ENCODE data around the gene CHD9. TPM values are rescaled to one million over a fixed set of nuclear protein-coding genes. Genes with fewer than 3 reads are reported as not detected.

CHD9 gene
- total RNA-seq, 3 donors from 2014 or later: 65.4 to 95.9 (median 86.6) TPM

- ATAC-seq (no peak), DNase-seq (no peak)
- Histone ChIP-seq H3K4me1 (ENCODE audit: low read depth) (no peaks in the 10 kb centered on the region), H3K9me3 (no peaks in the 10 kb centered on the region), H3K36me3 (ENCODE audit: low read depth) (no peaks in the 10 kb centered on the region), H3K4me3 (no peak overlapping the region)
- intact Hi-C loops (cut with DNase I, micrococcal nuclease): no loop called here
- TF ChIP-seq, protein P1, sequence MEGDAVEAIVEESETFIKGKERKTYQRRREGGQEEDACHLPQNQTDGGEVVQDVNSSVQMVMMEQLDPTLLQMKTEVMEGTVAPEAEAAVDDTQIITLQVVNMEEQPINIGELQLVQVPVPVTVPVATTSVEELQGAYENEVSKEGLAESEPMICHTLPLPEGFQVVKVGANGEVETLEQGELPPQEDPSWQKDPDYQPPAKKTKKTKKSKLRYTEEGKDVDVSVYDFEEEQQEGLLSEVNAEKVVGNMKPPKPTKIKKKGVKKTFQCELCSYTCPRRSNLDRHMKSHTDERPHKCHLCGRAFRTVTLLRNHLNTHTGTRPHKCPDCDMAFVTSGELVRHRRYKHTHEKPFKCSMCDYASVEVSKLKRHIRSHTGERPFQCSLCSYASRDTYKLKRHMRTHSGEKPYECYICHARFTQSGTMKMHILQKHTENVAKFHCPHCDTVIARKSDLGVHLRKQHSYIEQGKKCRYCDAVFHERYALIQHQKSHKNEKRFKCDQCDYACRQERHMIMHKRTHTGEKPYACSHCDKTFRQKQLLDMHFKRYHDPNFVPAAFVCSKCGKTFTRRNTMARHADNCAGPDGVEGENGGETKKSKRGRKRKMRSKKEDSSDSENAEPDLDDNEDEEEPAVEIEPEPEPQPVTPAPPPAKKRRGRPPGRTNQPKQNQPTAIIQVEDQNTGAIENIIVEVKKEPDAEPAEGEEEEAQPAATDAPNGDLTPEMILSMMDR (IDR thresholded peaks at IDR 0.05): no peak
Measured at GRCh38 chr16:53355064-53355463, 300.3 kb downstream of the CHD9 start.

- no peak for ATAC-seq
- no peaks in the 10 kb centered on the region for H3K4me1 ChIP-seq (ENCODE audit: low read depth)
- TF ChIP-seq, protein P1 (IDR thresholded peaks at IDR 0.05): no peak
- H3K9me3 ChIP-seq: no peaks in the 10 kb centered on the region
- H3K36me3 ChIP-seq (ENCODE audit: low read depth): no peaks in the 10 kb centered on the region
- H3K4me3 ChIP-seq: no peak overlapping the region
- DNase-seq: no peak
- intact Hi-C loops (cut with DNase I, micrococcal nuclease): no loop called here
Measured at GRCh38 chr16:53356478-53357207, 301.9 kb downstream of the CHD9 start.

GRCh38 chr16:53357208-53357586 lies 302.4 kb downstream of the CHD9 start:
- ATAC-seq: no peak
- H3K9me3 ChIP-seq: no peaks in the 10 kb centered on the region
- intact Hi-C loops (cut with DNase I, micrococcal nuclease): no loop called here
- no peaks in the 10 kb centered on the region for H3K36me3 ChIP-seq (ENCODE audit: low read depth)
- no peak for DNase-seq
- H3K4me3 ChIP-seq: no peak overlapping the region
- no peaks in the 10 kb centered on the region for H3K4me1 ChIP-seq (ENCODE audit: low read depth)
- TF ChIP-seq, protein P1 (IDR thresholded peaks at IDR 0.05): no peak

DNA sequence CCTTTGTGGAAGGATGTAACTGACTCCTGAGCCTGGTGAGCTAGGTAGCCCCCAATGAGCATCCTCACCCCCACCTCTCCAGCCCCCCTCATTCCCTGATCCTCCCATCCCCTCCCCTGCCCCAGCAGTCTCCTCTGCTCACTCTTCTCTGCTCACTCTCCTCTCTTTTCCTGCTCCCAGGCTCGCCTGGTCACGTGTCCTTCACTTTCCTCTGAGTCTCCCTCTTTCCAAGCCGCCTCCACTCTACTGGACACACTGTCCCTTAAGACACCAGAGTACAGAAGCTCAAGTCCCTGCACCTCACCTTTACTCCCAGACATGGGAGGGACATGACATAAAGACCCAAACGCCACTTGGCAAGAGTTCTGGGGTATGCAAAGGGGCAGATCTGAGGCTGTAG lies 303.2 kb downstream of the CHD9 start:
- H3K36me3 ChIP-seq (ENCODE audit: low read depth): no peaks in the 10 kb centered on the region
- TF ChIP-seq, protein P1 (IDR thresholded peaks at IDR 0.05): no peak
- H3K4me1 ChIP-seq (ENCODE audit: low read depth): no peaks in the 10 kb centered on the region
- H3K9me3 ChIP-seq: no peaks in the 10 kb centered on the region
- ATAC-seq (no peak), DNase-seq (no peak)
- intact Hi-C loops (cut with DNase I, micrococcal nuclease): no loop called here
- H3K4me3 ChIP-seq: no peak overlapping the region

DNA sequence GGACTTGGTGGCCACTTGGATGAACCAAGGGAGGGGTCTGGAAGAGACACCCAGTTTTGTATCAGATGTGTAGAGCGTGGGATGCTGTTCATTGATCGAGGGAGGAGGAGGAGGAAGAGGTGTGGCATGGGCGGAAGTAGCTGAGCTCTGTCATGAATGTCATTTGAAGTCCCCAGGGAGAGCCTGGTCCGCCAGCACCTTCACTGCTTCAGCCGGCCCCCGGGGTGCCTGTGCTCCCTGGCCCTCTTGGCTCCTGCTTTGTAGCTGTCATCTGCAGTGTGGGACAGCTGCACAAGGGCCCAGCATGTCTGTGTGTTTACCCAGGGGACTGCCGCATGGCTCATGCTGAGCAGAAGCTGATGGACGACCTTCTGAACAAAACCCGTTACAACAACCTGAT lies 304.1 kb downstream of the CHD9 start:
- TF ChIP-seq, protein P1 (IDR thresholded peaks at IDR 0.05): no peak
- intact Hi-C loops (cut with DNase I, micrococcal nuclease): no loop called here
- no peaks in the 10 kb centered on the region for H3K36me3 ChIP-seq (ENCODE audit: low read depth)

More for the DNA sequence above, 304.1 kb downstream of the CHD9 start:
- H3K9me3 ChIP-seq: no peaks in the 10 kb centered on the region
- no peak for DNase-seq
- no peak for ATAC-seq
- H3K4me3 ChIP-seq: no peak overlapping the region
- H3K4me1 ChIP-seq (ENCODE audit: low read depth): no peaks in the 10 kb centered on the region

Data from mucosa of descending colon (tissue), 3 donors.